ENCODE results near the gene MINK1. TPM values are rescaled to one million over a fixed set of nuclear protein-coding genes. Genes with fewer than 3 reads are reported as not detected.

MINK1 gene
- total RNA-seq, 6 donors from 2014 or later = 52.3 to 311 (median 136) TPM

DNA sequence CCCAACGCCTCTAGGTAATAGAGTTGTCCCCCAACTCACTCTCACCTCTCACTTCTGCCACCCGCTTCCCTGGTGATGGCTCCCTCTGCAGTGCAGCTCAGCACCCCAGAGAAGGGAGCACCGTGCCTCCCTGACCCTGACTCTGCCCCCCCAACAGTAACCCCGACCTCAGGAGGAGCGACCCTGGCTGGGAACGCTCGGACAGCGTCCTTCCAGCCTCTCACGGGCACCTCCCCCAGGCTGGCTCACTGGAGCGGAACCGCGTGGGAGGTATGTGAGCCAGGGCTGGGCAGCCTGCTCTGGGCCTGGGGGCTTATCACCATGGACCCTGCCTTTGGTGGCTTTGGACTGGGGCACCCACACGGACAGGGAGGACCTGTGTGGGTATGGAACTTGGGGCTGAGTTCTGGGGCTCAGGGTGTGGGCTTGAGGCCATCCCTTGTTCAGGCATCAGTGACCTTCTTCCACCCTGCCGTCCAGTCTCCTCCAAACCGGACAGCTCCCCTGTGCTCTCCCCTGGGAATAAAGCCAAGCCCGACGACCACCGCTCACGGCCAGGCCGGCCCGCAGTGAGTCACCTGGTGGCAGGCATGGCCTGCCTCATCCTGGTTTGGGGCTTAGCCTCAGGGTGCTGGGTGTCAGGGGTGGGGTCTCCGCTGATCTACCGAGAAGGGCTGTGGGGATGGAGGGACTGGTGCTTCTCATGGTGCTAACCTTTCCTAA, 59.5 kb downstream of the MINK1 start:
- no peak for TF ChIP-seq POLR2A (IDR thresholded peaks at IDR 0.05)
- no peak for TF ChIP-seq POLR2AphosphoS5 (IDR thresholded peaks at IDR 0.05)
- TF ChIP-seq, protein P1, sequence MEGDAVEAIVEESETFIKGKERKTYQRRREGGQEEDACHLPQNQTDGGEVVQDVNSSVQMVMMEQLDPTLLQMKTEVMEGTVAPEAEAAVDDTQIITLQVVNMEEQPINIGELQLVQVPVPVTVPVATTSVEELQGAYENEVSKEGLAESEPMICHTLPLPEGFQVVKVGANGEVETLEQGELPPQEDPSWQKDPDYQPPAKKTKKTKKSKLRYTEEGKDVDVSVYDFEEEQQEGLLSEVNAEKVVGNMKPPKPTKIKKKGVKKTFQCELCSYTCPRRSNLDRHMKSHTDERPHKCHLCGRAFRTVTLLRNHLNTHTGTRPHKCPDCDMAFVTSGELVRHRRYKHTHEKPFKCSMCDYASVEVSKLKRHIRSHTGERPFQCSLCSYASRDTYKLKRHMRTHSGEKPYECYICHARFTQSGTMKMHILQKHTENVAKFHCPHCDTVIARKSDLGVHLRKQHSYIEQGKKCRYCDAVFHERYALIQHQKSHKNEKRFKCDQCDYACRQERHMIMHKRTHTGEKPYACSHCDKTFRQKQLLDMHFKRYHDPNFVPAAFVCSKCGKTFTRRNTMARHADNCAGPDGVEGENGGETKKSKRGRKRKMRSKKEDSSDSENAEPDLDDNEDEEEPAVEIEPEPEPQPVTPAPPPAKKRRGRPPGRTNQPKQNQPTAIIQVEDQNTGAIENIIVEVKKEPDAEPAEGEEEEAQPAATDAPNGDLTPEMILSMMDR (IDR thresholded peaks at IDR 0.05) = no peak
- TF ChIP-seq EP300 (IDR thresholded peaks at IDR 0.05) = no peak
- H3K27ac ChIP-seq = no peak overlapping the region
- no peak for ATAC-seq (ENCODE audit: low FRiP score in 2 of 2)
- 89 to 91% methylated on average over 13 to 21 of the region's 23 CpGs for WGBS, 2 donors
- H3K9me3 ChIP-seq = no peaks in the 10 kb centered on the region
- H3K4me3 ChIP-seq = no peak overlapping the region
- no peaks in the 10 kb centered on the region for H3K4me1 ChIP-seq
- DNase-seq = peak in 1 of 2 donors; percentile 64
- peaks cover 26 to 94% (median 89%) of the 10 kb centered on the region in 4 donors for H3K36me3 ChIP-seq
- no peaks in the 10 kb centered on the region for H3K27me3 ChIP-seq

DNA sequence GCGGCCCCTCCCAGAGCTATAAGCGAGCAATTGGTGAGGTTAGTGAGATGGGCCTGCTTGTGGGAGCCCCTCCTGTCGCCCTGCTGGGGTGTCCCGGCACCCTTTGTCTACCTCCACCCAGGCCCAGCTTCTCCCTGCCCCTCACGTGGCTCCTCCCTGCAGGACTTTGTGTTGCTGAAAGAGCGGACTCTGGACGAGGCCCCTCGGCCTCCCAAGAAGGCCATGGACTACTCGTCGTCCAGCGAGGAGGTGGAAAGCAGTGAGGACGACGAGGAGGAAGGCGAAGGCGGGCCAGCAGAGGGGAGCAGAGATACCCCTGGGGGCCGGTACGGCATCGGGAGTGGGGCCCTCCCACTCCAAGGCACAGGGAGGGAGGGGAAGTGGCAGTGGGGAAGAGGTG, 60.1 kb downstream of the MINK1 start:
- no peak overlapping the region for H3K27ac ChIP-seq
- no peaks in the 10 kb centered on the region for H3K9me3 ChIP-seq
- no peak for TF ChIP-seq EP300 (IDR thresholded peaks at IDR 0.05)
- TF ChIP-seq, protein P1 (IDR thresholded peaks at IDR 0.05) = no peak
- TF ChIP-seq POLR2AphosphoS5 (IDR thresholded peaks at IDR 0.05) = no peak
- no peak for TF ChIP-seq POLR2A (IDR thresholded peaks at IDR 0.05)
- H3K4me1 ChIP-seq = no peaks in the 10 kb centered on the region
- no peak overlapping the region for H3K4me3 ChIP-seq
- H3K36me3 ChIP-seq = peaks cover 26 to 88% (median 84%) of the 10 kb centered on the region in 4 donors
- no peak for ATAC-seq (ENCODE audit: low FRiP score in 2 of 2)
- WGBS, 2 donors = 91 to 92% methylated on average over 16 to 18 of the region's 18 CpGs
- DNase-seq = peak in 1 of 2 donors; percentile 57
- no peaks in the 10 kb centered on the region for H3K27me3 ChIP-seq

DNA sequence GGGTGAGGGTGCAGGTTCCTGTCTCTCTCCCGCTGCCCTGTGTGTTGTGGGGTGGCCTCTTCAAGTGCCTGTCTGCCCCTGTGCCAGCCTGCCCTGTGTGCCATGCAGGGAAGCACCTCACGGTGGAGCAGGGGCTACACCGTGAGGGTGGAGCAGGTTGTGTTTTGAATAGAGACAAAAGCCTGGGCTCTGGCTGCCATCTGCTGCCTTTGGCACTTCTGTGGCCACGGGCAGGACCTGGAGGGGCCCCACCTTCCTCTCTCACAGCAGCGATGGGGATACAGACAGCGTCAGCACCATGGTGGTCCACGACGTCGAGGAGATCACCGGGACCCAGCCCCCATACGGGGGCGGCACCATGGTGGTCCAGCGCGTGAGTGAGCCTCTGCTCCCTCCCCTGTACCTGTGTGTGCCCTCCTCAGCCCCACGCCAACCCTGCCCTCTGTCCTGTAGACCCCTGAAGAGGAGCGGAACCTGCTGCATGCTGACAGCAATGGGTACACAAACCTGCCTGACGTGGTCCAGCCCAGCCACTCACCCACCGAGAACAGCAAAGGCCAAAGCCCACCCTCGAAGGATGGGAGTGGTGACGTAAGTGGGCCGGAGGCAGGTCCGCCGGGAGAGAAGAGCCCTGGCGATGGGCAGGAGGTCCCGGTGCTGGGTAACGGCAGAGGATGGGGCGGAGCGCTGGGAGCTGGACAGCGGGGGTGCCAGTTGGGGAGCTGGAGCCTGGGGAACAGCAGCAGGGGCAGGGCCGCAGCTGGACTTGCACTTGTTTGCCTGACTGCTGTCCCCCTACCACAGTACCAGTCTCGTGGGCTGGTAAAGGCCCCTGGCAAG, 60.8 kb downstream of the MINK1 start:
- no peak overlapping the region for H3K4me3 ChIP-seq
- no peaks in the 10 kb centered on the region for H3K9me3 ChIP-seq
- TF ChIP-seq POLR2A (IDR thresholded peaks at IDR 0.05) (no peak), POLR2AphosphoS5 (IDR thresholded peaks at IDR 0.05) (no peak), EP300 (IDR thresholded peaks at IDR 0.05) (no peak)
- TF ChIP-seq, protein P1 (IDR thresholded peaks at IDR 0.05) = no peak
- ATAC-seq (ENCODE audit: low FRiP score in 2 of 2) = no peak
- H3K36me3 ChIP-seq = peaks cover 26 to 85% (median 81%) of the 10 kb centered on the region in 4 donors
- peak in 1 of 2 donors; percentile 73 for DNase-seq
- no peaks in the 10 kb centered on the region for H3K27me3 ChIP-seq
- H3K4me1 ChIP-seq = peaks cover 0 to 5% (median 1%) of the 10 kb centered on the region in 4 donors
- no peak overlapping the region for H3K27ac ChIP-seq
- WGBS, 2 donors = 91 to 92% methylated on average over 16 to 23 of the region's 31 CpGs

DNA sequence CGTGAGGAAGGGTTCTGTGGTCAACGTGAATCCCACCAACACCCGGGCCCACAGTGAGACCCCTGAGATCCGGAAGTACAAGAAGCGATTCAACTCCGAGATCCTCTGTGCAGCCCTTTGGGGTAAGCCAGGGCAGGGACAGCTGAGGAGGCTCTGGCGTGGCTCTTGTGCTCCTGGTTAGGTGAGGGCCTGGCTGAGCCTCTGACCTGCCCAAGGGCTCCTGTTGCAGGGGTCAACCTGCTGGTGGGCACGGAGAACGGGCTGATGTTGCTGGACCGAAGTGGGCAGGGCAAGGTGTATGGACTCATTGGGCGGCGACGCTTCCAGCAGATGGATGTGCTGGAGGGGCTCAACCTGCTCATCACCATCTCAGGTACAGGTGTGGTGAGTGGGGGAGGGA, 62.0 kb downstream of the MINK1 start:
- no peak overlapping the region for H3K27ac ChIP-seq
- peaks cover 0 to 13% (median 8%) of the 10 kb centered on the region in 4 donors for H3K4me1 ChIP-seq
- DNase-seq = peak in 1 of 2 donors; percentile 27
- no peak overlapping the region for H3K4me3 ChIP-seq
- 97 to 100% methylated on average over 3 to 13 of the region's 13 CpGs for WGBS, 2 donors
- H3K36me3 ChIP-seq = peaks cover 25 to 76% (median 72%) of the 10 kb centered on the region in 4 donors
- no peak for ATAC-seq (ENCODE audit: low FRiP score in 2 of 2)
- H3K27me3 ChIP-seq = peaks cover 0 to 5% (median 0%) of the 10 kb centered on the region in 4 donors
- no peaks in the 10 kb centered on the region for H3K9me3 ChIP-seq
- TF ChIP-seq, protein P1 (IDR thresholded peaks at IDR 0.05) = no peak
- TF ChIP-seq POLR2AphosphoS5 (IDR thresholded peaks at IDR 0.05) (no peak), EP300 (IDR thresholded peaks at IDR 0.05) (no peak), POLR2A (IDR thresholded peaks at IDR 0.05) (no peak)
